K562 (cell line): ENCODE results near the gene CLTB. TPM values are rescaled to one million over a fixed set of nuclear protein-coding genes. Genes with fewer than 3 reads are reported as not detected.

Source experiments
- ATAC-seq: fragments of 200-7000 bp; cut with Tn5 transposase; 3 replicates; pipeline ENCODE4 v1.9.1; 2020; ENCODE audit warnings: moderate library complexity
- BruUV-seq: library from RNA; stranded (reverse); fragments of 400-500 nt; replicated peaks from 2 replicates; lab custom pipeline; 2021; lab: Mats Ljungman, UMichigan
- CTCF ChIA-PET: fragments of 300-600 bp; formaldehyde crosslinking; extraction: SDS; loops from one replicate; lab custom pipeline; 2021; ENCODE audit warnings: low intra/inter-chr PET ratio; lab: Yijun Ruan, JAX
- POLR2A ChIA-PET: fragments of 300-600, 350-650 bp; sonication (Branson Sonifier 250); formaldehyde crosslinking; extraction: SDS; loops from one replicate; lab custom pipeline; 2021; ENCODE audit warnings: antibody characterized with exemption, inconsistent platforms; lab: Yijun Ruan, JAX
- DNase-seq, 4 experiments: peaks; one replicate each; pipeline versions ENCODE4 v3.0.0 to v3.0.0-alpha.2; 2011 to 2018; ENCODE audit warnings: low spot score in 3 of 4, mixed read lengths in 3 of 4; ENCODE audit errors: extremely low read depth in 1 of 4
- FAIRE-seq: peaks from 2 replicates; lab custom pipeline; 2011; peaks lifted over from hg19 to GRCh38; lab: Jason Lieb, UNC
- H2AFZ ChIP-seq: 2 replicates; pipeline ENCODE4 v1.6.0; 2011; ENCODE audit warnings: low read depth, low read length, control low read depth, inconsistent platforms
- H3K27ac ChIP-seq: fragments of 200-600 bp; 3 replicates; pipeline ENCODE4 v1.8.0; 2011; ENCODE audit warnings: low read depth, mild to moderate bottlenecking, control low read depth, inconsistent platforms, low read length, moderate library complexity, mixed read lengths; ENCODE audit errors: extremely low read depth
- H3K27me3 ChIP-seq, 2 experiments: fragments of 300-600 bp in 1 of 2; 2 replicates in 1 of 2; 3 replicates in 1 of 2; pipeline versions ENCODE4 v1.6.0 to v1.8.0; 2011; ENCODE audit warnings: inconsistent platforms in 2 of 2, low read length in 2 of 2, mild to moderate bottlenecking in 1 of 2, mixed read lengths in 1 of 2, moderate library complexity in 1 of 2; ENCODE audit not compliant: control insufficient read depth in 2 of 2, insufficient read depth in 2 of 2
- H3K36me3 ChIP-seq: fragments of 300-600 bp; 3 replicates; pipeline ENCODE4 v1.8.0; 2011; ENCODE audit warnings: mild to moderate bottlenecking, low read length, inconsistent platforms; ENCODE audit not compliant: control insufficient read depth, insufficient read depth
- H3K4me1 ChIP-seq, 2 experiments: fragments of 200-600 bp in 1 of 2; replicated peaks in 1 of 2; 2 replicates in 1 of 2; 3 replicates in 1 of 2; pipeline versions ENCODE4 v1.5.1 to v1.8.0; 2011; ENCODE audit warnings: inconsistent platforms in 2 of 2, low read length in 2 of 2, mild to moderate bottlenecking in 1 of 2, mixed read lengths in 1 of 2, moderate library complexity in 1 of 2; ENCODE audit not compliant: control insufficient read depth in 2 of 2, insufficient read depth in 2 of 2
- H3K4me2 ChIP-seq: 2 replicates; pipeline ENCODE4 v1.6.1; 2011; ENCODE audit warnings: low read length, control low read depth, inconsistent platforms, mixed read lengths; ENCODE audit not compliant: insufficient read depth
- H3K4me3 ChIP-seq: fragments of 200-600 bp; sonication (generic), shearing (Covaris generic); 2 replicates; pipeline ENCODE4 v1.5.1; 2016; ENCODE audit warnings: control low read depth, inconsistent platforms
- H3K79me2 ChIP-seq: fragments of 200-600 bp; 3 replicates; pipeline ENCODE4 v1.8.0; 2011; ENCODE audit warnings: low read length, inconsistent platforms; ENCODE audit not compliant: control insufficient read depth, insufficient read depth
- H3K9ac ChIP-seq, 2 experiments: 2 replicates each; pipeline versions ENCODE4 v1.6.0 to v1.6.1; 2011; ENCODE audit warnings: low read depth in 2 of 2, low read length in 2 of 2, control low read depth in 1 of 2, inconsistent platforms in 1 of 2, mild to moderate bottlenecking in 1 of 2, mixed read lengths in 1 of 2; ENCODE audit not compliant: insufficient read depth in 1 of 2
- H3K9me1 ChIP-seq: one replicate; pipeline ENCODE4 v1.6.0; 2011; ENCODE audit warnings: inconsistent platforms, mild to moderate bottlenecking, low read length, moderate library complexity; ENCODE audit not compliant: control insufficient read depth, insufficient read depth
- H3K9me3 ChIP-seq: replicated peaks from 2 replicates; pipeline ENCODE4 v1.5.1; 2011; ENCODE audit warnings: low read depth, low read length, inconsistent platforms; ENCODE audit not compliant: control insufficient read depth, insufficient read depth
- H4K20me1 ChIP-seq: replicated peaks from 2 replicates; pipeline ENCODE4 v1.6.1; 2011; ENCODE audit warnings: low read length, inconsistent platforms, mixed read lengths; ENCODE audit not compliant: control insufficient read depth, insufficient read depth
- RBM34 ChIP-seq: fragments of 200-400 bp; formaldehyde crosslinking; IDR thresholded peaks from 2 replicates; pipeline ENCODE4 v1.6.1; 2018; ENCODE audit warnings: low read length, borderline replicate concordance; ENCODE audit not compliant: insufficient read depth
- SMARCC2 ChIP-seq: fragments of 450-650 bp; IDR thresholded peaks from 2 replicates; pipeline ENCODE4 v1.6.1; 2017; ENCODE audit warnings: antibody characterized with exemption, moderate library complexity, mild to moderate bottlenecking, low read depth
- ZNF217 ChIP-seq: sonication (generic); formaldehyde crosslinking; IDR thresholded peaks from 2 replicates; pipeline ENCODE4 v1.8.0; 2022; ENCODE audit warnings: mild to moderate bottlenecking, missing genetic modification reagents
- WGBS: fragments of 100-300 bp; shearing (Covaris generic); methylation state at CpG from one replicate; pipeline ENCODE4 v1.1.6; 2016; ENCODE audit warnings: low coverage, mixed read lengths; ENCODE audit not compliant: insufficient coverage; ENCODE audit errors: missing lambda C conversion rate; 5-methylcytosine and 5-hydroxymethylcytosine counted together
- in situ Hi-C: fragments of 300-500 bp; cut with MboI; formaldehyde crosslinking; loops from 4 replicates; pipeline ENCODE4 v1.15.0; 2018; ENCODE audit warnings: inconsistent platforms, mixed read lengths
- intact Hi-C: fragments of 100-400 bp; cut with micrococcal nuclease; formaldehyde crosslinking; loops from 2 replicates; pipeline ENCODE4 v1.14.2; 2022
- polyA plus RNA-seq, 8 experiments: library from polyadenylated mRNA; depleted of rRNA in 4 of 8; stranded (reverse) in 5 of 8; unstranded in 3 of 8; fragments of >200 nt; fragmentation: Nextera tagmentation in 2 of 8; fragmentation: Illumina TruSeq in 1 of 8; extraction: Ambion mirVana in 2 of 8; extraction: Trizol in 1 of 8; gene quantifications; 2 replicates each; pipeline versions ENCODE4 v1.2.1 to v1.2.3, GENCODE V29; 2011 to 2014; ENCODE audit warnings: inconsistent platforms in 1 of 8, missing spikeins in 1 of 8
- total RNA-seq, 7 experiments: library from RNA; depleted of rRNA in 6 of 7; stranded (reverse); fragments of >200 nt in 6 of 7; fragmentation: Illumina TruSeq in 2 of 7; extraction: Trizol in 2 of 7; gene quantifications; 2 replicates each; pipeline versions ENCODE4 v1.2.1 to v1.2.3, GENCODE V29; 2011 to 2021; ENCODE audit warnings: low replicate concordance in 1 of 7

CLTB gene
- total and polyA plus RNA-seq, 9 of the 15 experiments (the other 6 are each of a cell fraction or from before 2014, with no cell fraction given) = 1.8 to 117 (median 39.0) TPM

GRCh38 chr5:176401281-176402205 lies 14.8 kb downstream of the CLTB start:
- BruUV-seq = no TSS peak
- no peak for ATAC-seq
- TF ChIP-seq RBM34 (no peak), ZNF217 (CRISPR knock-in tag) (no peak), SMARCC2 (no peak)
- no peaks in the 10 kb centered on the region for H3K79me2 ChIP-seq
- in situ Hi-C loops (no loop called here), intact Hi-C loops (no loop called here)
- 84% methylated on average over 22 of the region's 22 CpGs for WGBS
- no peak for DNase-seq
- H3K4me3 ChIP-seq = no peak overlapping the region
- no peak overlapping the region for H3K27ac ChIP-seq
- H4K20me1 ChIP-seq = no peaks in the 10 kb centered on the region
- peaks cover 22% of the 10 kb centered on the region; the same call in 1 of the 3 replicates for H3K36me3 ChIP-seq
- peaks cover 1% of the 10 kb centered on the region for H3K9me1 ChIP-seq
- H3K27me3 ChIP-seq = no peaks in the 10 kb centered on the region
- H3K4me2 ChIP-seq = no peak overlapping the region
- ChIA-PET CTCF (no interaction called here), POLR2A (no interaction called here)
- H3K9me3 ChIP-seq = no peaks in the 10 kb centered on the region
- no peak for FAIRE-seq
- no peak overlapping the region for H2AFZ ChIP-seq
- H3K9ac ChIP-seq = no peak overlapping the region
- peaks cover 5 to 24% of the 10 kb centered on the region in 2 experiments; a peak in 4 of 5 replicates for H3K4me1 ChIP-seq
